Prostate gland (tissue), 2 donors: ENCODE results near the gene NDUFA13. TPM values are rescaled to one million over a fixed set of nuclear protein-coding genes. Genes with fewer than 3 reads are reported as not detected.

Experiments used
- DNase-seq: peaks from one replicate; pipeline ENCODE4 v3.0.0-alpha.2; 2019; ENCODE audit warnings: low spot score
- H3K27ac ChIP-seq, 2 donors: fragments of 200-600 bp; sonication (generic); 2 replicates each; pipeline ENCODE4 v1.5.1; 2017 to 2019
- H3K27me3 ChIP-seq: fragments of 200-600 bp; sonication (generic); replicated peaks from 2 replicates; pipeline ENCODE4 v1.5.1; 2019; ENCODE audit not compliant: insufficient read depth
- H3K36me3 ChIP-seq, 2 donors: fragments of 200-600 bp; sonication (generic); 1 replicate in 1 of 2; 2 replicates in 1 of 2; pipeline versions ENCODE4 v1.5.1 to v1.8.1; 2017 to 2019
- H3K4me1 ChIP-seq: fragments of 200-600 bp; sonication (generic); replicated peaks from 2 replicates; pipeline ENCODE4 v1.5.1; 2019
- H3K4me3 ChIP-seq, 2 donors: fragments of 200-600 bp; sonication (generic); 2 replicates each; pipeline ENCODE4 v1.5.1; 2017 to 2019
- H3K9me3 ChIP-seq: fragments of 200-600 bp; sonication (generic); 2 replicates; pipeline ENCODE4 v1.5.1; 2017
- POLR2A ChIP-seq: fragments of 450-650 bp; IDR thresholded peaks from one replicate; pipeline ENCODE4 v1.6.1; 2016; ENCODE audit warnings: antibody characterized with exemption, mild to moderate bottlenecking
- POLR2AphosphoS5 ChIP-seq: sonication (generic); formaldehyde crosslinking; IDR thresholded peaks from one replicate; pipeline ENCODE4 v1.6.1; 2017; ENCODE audit warnings: antibody characterized with exemption
- WGBS: methylation state at CpG from one replicate; pipeline ENCODE4 v1.1.5; 2018; 5-methylcytosine and 5-hydroxymethylcytosine counted together
- intact Hi-C: fragments of 100-400 bp; cut with DNase I; formaldehyde crosslinking; loops from one replicate; pipeline ENCODE4 v1.14.2; 2022
- total RNA-seq, 2 donors: library from RNA; depleted of rRNA; stranded (reverse); fragments of >200 nt; gene quantifications; one replicate each; pipeline ENCODE4 v1.1.0, GENCODE V29; 2016
- TF ChIP-seq, protein P1 (sequence below), 4 experiments: fragments of 200-600 bp in 2 of 4; fragments of 450-650 bp in 2 of 4; sonication (generic) in 2 of 4; IDR thresholded peaks; 1 replicate in 3 of 4; 2 replicates in 1 of 4; pipeline ENCODE4 v1.5.1; 2016 to 2019; ENCODE audit warnings: antibody characterized with exemption in 4 of 4, mild to moderate bottlenecking in 2 of 4, moderate library complexity in 2 of 4

NDUFA13 gene
- total RNA-seq, 2 donors from 2014 or later = 46.0 to 57.4 TPM

DNA sequence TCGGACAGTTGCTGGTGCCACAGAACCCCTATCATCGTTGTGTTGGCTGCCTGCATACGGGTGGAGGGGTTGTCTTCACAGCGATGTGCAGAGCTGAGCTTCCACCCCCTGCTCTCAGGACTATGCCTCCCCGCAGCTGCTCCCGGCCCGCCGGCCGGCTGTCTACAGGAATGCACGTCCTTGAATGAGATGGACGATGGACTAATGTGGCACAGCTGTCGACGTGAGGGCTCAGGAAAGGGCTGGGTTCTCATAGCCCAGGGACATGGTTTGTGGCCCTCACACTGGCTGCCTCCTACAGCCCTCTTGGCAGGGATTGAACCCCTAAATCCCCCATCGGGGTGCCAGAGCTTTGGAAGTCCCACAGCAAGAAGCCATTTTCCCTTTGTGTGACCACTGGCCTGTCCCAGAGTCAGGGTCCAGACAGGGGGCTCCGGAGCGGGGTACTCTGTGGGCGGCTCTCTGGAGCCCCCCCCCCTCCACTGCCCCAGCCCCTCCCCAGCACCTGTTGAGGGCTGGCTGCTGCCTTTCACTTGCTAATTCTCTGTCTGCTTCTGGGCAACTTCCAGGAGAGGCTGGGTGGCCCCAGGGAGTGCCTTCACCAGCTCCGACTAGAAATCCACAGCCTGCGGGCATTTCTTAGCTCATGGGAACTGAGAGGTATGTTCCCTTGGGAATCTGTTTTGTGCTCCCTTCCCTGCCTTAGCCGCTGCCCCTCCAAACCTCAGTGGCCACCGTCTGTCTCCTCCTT is 40.8 kb upstream of the NDUFA13 start:
- DNase-seq = no peak
- WGBS = 79% methylated on average over 20 of the region's 21 CpGs
- Histone ChIP-seq H3K9me3 (no peaks in the 10 kb centered on the region), H3K4me3 (no peak overlapping the region), H3K36me3 (no peaks in the 10 kb centered on the region), H3K4me1 (no peaks in the 10 kb centered on the region), H3K27ac (no peak overlapping the region), H3K27me3 (no peaks in the 10 kb centered on the region)
- TF ChIP-seq, protein P1, sequence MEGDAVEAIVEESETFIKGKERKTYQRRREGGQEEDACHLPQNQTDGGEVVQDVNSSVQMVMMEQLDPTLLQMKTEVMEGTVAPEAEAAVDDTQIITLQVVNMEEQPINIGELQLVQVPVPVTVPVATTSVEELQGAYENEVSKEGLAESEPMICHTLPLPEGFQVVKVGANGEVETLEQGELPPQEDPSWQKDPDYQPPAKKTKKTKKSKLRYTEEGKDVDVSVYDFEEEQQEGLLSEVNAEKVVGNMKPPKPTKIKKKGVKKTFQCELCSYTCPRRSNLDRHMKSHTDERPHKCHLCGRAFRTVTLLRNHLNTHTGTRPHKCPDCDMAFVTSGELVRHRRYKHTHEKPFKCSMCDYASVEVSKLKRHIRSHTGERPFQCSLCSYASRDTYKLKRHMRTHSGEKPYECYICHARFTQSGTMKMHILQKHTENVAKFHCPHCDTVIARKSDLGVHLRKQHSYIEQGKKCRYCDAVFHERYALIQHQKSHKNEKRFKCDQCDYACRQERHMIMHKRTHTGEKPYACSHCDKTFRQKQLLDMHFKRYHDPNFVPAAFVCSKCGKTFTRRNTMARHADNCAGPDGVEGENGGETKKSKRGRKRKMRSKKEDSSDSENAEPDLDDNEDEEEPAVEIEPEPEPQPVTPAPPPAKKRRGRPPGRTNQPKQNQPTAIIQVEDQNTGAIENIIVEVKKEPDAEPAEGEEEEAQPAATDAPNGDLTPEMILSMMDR (IDR thresholded peaks at IDR 0.05) = no peak
- TF ChIP-seq POLR2AphosphoS5 = no peak
- TF ChIP-seq POLR2A = no peak
- intact Hi-C loops = no loop called here

GRCh38 chr19:19475849-19476828 is 39.9 kb upstream of the NDUFA13 start:
- no peak for DNase-seq
- H3K9me3 ChIP-seq = no peaks in the 10 kb centered on the region
- no peak overlapping the region for H3K4me3 ChIP-seq
- no peak for TF ChIP-seq POLR2A
- no peak for TF ChIP-seq POLR2AphosphoS5
- TF ChIP-seq, protein P1 (IDR thresholded peaks at IDR 0.05) = peak in 1 of 4 experiments; percentile 29
- H3K27ac ChIP-seq = no peak overlapping the region
- intact Hi-C loops = no loop called here
- H3K4me1 ChIP-seq = no peaks in the 10 kb centered on the region
- WGBS = 77% methylated on average over 19 of the region's 19 CpGs
- no peaks in the 10 kb centered on the region for H3K36me3 ChIP-seq
- no peaks in the 10 kb centered on the region for H3K27me3 ChIP-seq

- peak; percentile 52 for DNase-seq
- Histone ChIP-seq H3K9me3 (no peaks in the 10 kb centered on the region), H3K36me3 (no peaks in the 10 kb centered on the region), H3K27ac (no peak overlapping the region), H3K4me3 (no peak overlapping the region), H3K4me1 (no peaks in the 10 kb centered on the region), H3K27me3 (no peaks in the 10 kb centered on the region)
- no peak for TF ChIP-seq POLR2A
- TF ChIP-seq, protein P1 (IDR thresholded peaks at IDR 0.05) = no peak
- no peak for TF ChIP-seq POLR2AphosphoS5
- intact Hi-C loops = no loop called here
- 74% methylated on average over 9 of the region's 10 CpGs for WGBS
Observed at GRCh38 chr19:19477705-19478383, 38.2 kb upstream of the NDUFA13 start.

- intact Hi-C loops = no loop called here
- H3K4me1 ChIP-seq = no peaks in the 10 kb centered on the region
- no peak overlapping the region for H3K27ac ChIP-seq
- no peaks in the 10 kb centered on the region for H3K27me3 ChIP-seq
- WGBS = 64% methylated on average over 5 of the region's 5 CpGs
- no peak for DNase-seq
- H3K9me3 ChIP-seq = no peaks in the 10 kb centered on the region
- no peak for TF ChIP-seq POLR2AphosphoS5
- TF ChIP-seq POLR2A = no peak
- TF ChIP-seq, protein P1 (IDR thresholded peaks at IDR 0.05) = no peak
- H3K4me3 ChIP-seq = no peak overlapping the region
- H3K36me3 ChIP-seq = no peaks in the 10 kb centered on the region
Observed at GRCh38 chr19:19480688-19481087, 35.3 kb upstream of the NDUFA13 start.
